Erythroblast (primary cell): Measurements from ENCODE around the gene TSPEAR.

Experiments used
- GATA1 ChIP-seq: IDR thresholded peaks from 2 replicates; pipeline ENCODE4 v1.6.1; 2011; ENCODE audit warnings: low read depth, mild to moderate bottlenecking, control low read depth, low read length, moderate library complexity
- POLR2A ChIP-seq: IDR thresholded peaks from 2 replicates; pipeline ENCODE4 v1.6.1; 2011; ENCODE audit warnings: mild to moderate bottlenecking, low read length

GRCh38 chr21:44535963-44536362 lies 175.4 kb downstream of the TSPEAR start:
- no peak for TF ChIP-seq POLR2A
- TF ChIP-seq GATA1 = no peak
